HCT116 (cell line): ENCODE data around the gene GRK5. TPM values are rescaled to one million over a fixed set of nuclear protein-coding genes. Genes with fewer than 3 reads are reported as not detected.
A peak's percentile ranks its signal among the peaks of the same experiment; 100 is the strongest.

ENCODE experiments used
- ATAC-seq: fragments of 200-7000 bp; cut with Tn5 transposase; 2 replicates; pipeline ENCODE4 v1.9.1; 2020; ENCODE audit warnings: mild to moderate bottlenecking, moderate library complexity
- BruUV-seq: library from RNA; stranded (reverse); fragments of 400-500 nt; replicated peaks from 2 replicates; lab custom pipeline; 2021; lab: Mats Ljungman, UMichigan
- CTCF ChIA-PET: fragments of 300-600 bp; sonication (Branson Sonifier 250); formaldehyde crosslinking; loops from one replicate; lab custom pipeline; 2021; ENCODE audit warnings: antibody characterized with exemption; lab: Charles Lee
- POLR2A ChIA-PET: fragments of 300-600, 350-600 bp; sonication (Branson Sonifier 250); formaldehyde crosslinking; loops from one replicate; lab custom pipeline; 2021; ENCODE audit warnings: antibody characterized with exemption; lab: Charles Lee
- RAD21 ChIA-PET, 2 experiments: fragments of 300-600 bp; sonication (Branson Sonifier 250); formaldehyde crosslinking; loops; one replicate each; lab custom pipeline; 2023; ENCODE audit warnings: low total read pairs in 2 of 2; ENCODE audit not compliant: uncharacterized antibody in 2 of 2, unreplicated experiment in 2 of 2, low non-redundant PET in 1 of 2; lab: Charles Lee
- DNase-seq: peaks from one replicate; pipeline ENCODE4 v3.0.0-alpha.2; 2010; ENCODE audit warnings: low read depth, low spot score
- H2AFZ ChIP-seq: fragments of 200-600 bp; shearing (Covaris generic), sonication (generic); 2 replicates; pipeline ENCODE4 v1.6.1; 2017; ENCODE audit warnings: low read depth, mixed run types, mixed read lengths, antibody characterized with exemption, low read length; ENCODE audit not compliant: poor library complexity, severe bottlenecking
- H3K27ac ChIP-seq: 2 replicates; pipeline ENCODE4 v1.5.1; 2012; ENCODE audit warnings: low read depth, low read length
- H3K27me3 ChIP-seq: fragments of 200-600 bp; sonication (generic); 2 replicates; pipeline ENCODE4 v1.6.1; 2016; ENCODE audit warnings: mixed run types, low read length, mixed read lengths; ENCODE audit not compliant: insufficient read depth
- H3K36me3 ChIP-seq, 2 experiments: fragments of 200-500 bp in 1 of 2; fragments of 200-600 bp in 1 of 2; sonication (Bioruptor generic) in 1 of 2; sonication (generic) in 1 of 2; 2 replicates each; pipeline versions ENCODE4 v1.5.1 to v1.6.1; 2014 to 2016; ENCODE audit warnings: low read length in 2 of 2, inconsistent platforms in 1 of 2, mixed read lengths in 1 of 2, mixed run types in 1 of 2; ENCODE audit not compliant: insufficient read depth in 2 of 2, control insufficient read depth in 1 of 2
- H3K4me1 ChIP-seq, 2 experiments: fragments of 200-600 bp in 1 of 2; sonication (generic) in 1 of 2; 2 replicates each; pipeline versions ENCODE4 v1.5.1 to v1.6.1; 2012 to 2017; ENCODE audit warnings: low read length in 2 of 2, inconsistent platforms in 1 of 2, mild to moderate bottlenecking in 1 of 2, mixed read lengths in 1 of 2, mixed run types in 1 of 2, moderate library complexity in 1 of 2; ENCODE audit not compliant: insufficient read depth in 2 of 2, control insufficient read depth in 1 of 2
- H3K4me2 ChIP-seq: fragments of 200-600 bp; sonication (generic); 2 replicates; pipeline ENCODE4 v1.6.1; 2017; ENCODE audit warnings: mixed run types, low read length, mixed read lengths
- H3K4me3 ChIP-seq, 2 experiments: fragments of 200-600 bp in 1 of 2; sonication (generic) in 1 of 2; replicated peaks in 1 of 2; 2 replicates each; pipeline ENCODE4 v1.5.1; 2011 to 2016; ENCODE audit warnings: low read length in 2 of 2, control low read depth in 1 of 2, low read depth in 1 of 2, mild to moderate bottlenecking in 1 of 2, mixed read lengths in 1 of 2, mixed run types in 1 of 2
- H3K79me2 ChIP-seq: fragments of 200-600 bp; sonication (generic); 2 replicates; pipeline ENCODE4 v1.6.1; 2017; ENCODE audit warnings: mild to moderate bottlenecking, mixed run types, low read length, moderate library complexity, mixed read lengths; ENCODE audit not compliant: insufficient read depth
- H3K9ac ChIP-seq: fragments of 200-600 bp; sonication (generic); 2 replicates; pipeline ENCODE4 v1.6.1; 2016; ENCODE audit warnings: low read length, mixed read lengths
- H3K9me2 ChIP-seq: fragments of 200-600 bp; sonication (generic), shearing (Covaris generic); 2 replicates; pipeline ENCODE4 v1.6.1; 2017; ENCODE audit warnings: mixed run types, mild to moderate bottlenecking, moderate library complexity; ENCODE audit not compliant: insufficient read depth
- H3K9me3 ChIP-seq, 2 experiments: fragments of 200-500 bp in 1 of 2; fragments of 200-600 bp in 1 of 2; sonication (Bioruptor generic) in 1 of 2; sonication (generic) in 1 of 2; 2 replicates each; pipeline ENCODE4 v1.6.1; 2014 to 2017; ENCODE audit warnings: low read length in 2 of 2, mixed read lengths in 2 of 2, inconsistent platforms in 1 of 2, low read depth in 1 of 2, mild to moderate bottlenecking in 1 of 2, mixed run types in 1 of 2, moderate library complexity in 1 of 2; ENCODE audit not compliant: control insufficient read depth in 1 of 2, insufficient read depth in 1 of 2
- H4K20me1 ChIP-seq: fragments of 200-600 bp; sonication (generic), shearing (Covaris generic); 2 replicates; pipeline ENCODE4 v1.6.1; 2017; ENCODE audit warnings: mixed run types, mild to moderate bottlenecking, moderate library complexity; ENCODE audit not compliant: insufficient read depth
- ATF3 ChIP-seq: IDR thresholded peaks from 2 replicates; pipeline ENCODE4 v1.6.1; 2012
- CEBPB ChIP-seq: IDR thresholded peaks from 2 replicates; pipeline ENCODE4 v1.6.1; 2012; ENCODE audit warnings: low read depth
- EGR1 ChIP-seq: IDR thresholded peaks from 2 replicates; pipeline ENCODE4 v1.6.1; 2012; ENCODE audit warnings: low read depth
- EZH2phosphoT487 ChIP-seq: fragments of 200-600 bp; IDR thresholded peaks from 2 replicates; pipeline ENCODE4 v1.6.1; 2018; ENCODE audit warnings: antibody characterized with exemption, borderline replicate concordance
- POLR2A ChIP-seq: IDR thresholded peaks from 2 replicates; pipeline ENCODE4 v1.7.0; 2011; ENCODE audit warnings: borderline replicate concordance; ENCODE audit not compliant: insufficient read depth, insufficient read length; ENCODE audit errors: extremely low read depth
- RAD21 ChIP-seq: IDR thresholded peaks from 2 replicates; pipeline ENCODE4 v1.6.1; 2012; ENCODE audit warnings: low read depth, mild to moderate bottlenecking
- SRF ChIP-seq: IDR thresholded peaks from 2 replicates; pipeline ENCODE4 v1.6.1; 2012; ENCODE audit warnings: low read depth
- TCF7L2 ChIP-seq: IDR thresholded peaks from 2 replicates; pipeline ENCODE4 v1.7.0; 2011; ENCODE audit warnings: borderline replicate concordance, inconsistent platforms; ENCODE audit not compliant: insufficient read depth, insufficient read length; ENCODE audit errors: extremely low read depth
- YY1 ChIP-seq: IDR thresholded peaks from 2 replicates; pipeline ENCODE4 v1.6.1; 2011; ENCODE audit warnings: low read length, low read depth, moderate library complexity, mild to moderate bottlenecking; ENCODE audit not compliant: insufficient replicate concordance; ENCODE audit errors: extremely low read depth
- intact Hi-C: fragments of 100-400 bp; cut with micrococcal nuclease; formaldehyde crosslinking; loops from 2 replicates; pipeline ENCODE4 v1.10.0; 2022
- total RNA-seq: library from RNA; stranded (reverse); gene quantifications from one replicate; pipeline ENCODE4 v1.2.1, GENCODE V29; 2021; ENCODE audit not compliant: unreplicated experiment
- TF ChIP-seq, protein P1 (sequence below): IDR thresholded peaks from 2 replicates; pipeline ENCODE4 v1.6.1; 2011; ENCODE audit warnings: mild to moderate bottlenecking, low read length, moderate library complexity; ENCODE audit not compliant: insufficient replicate concordance; ENCODE audit errors: extremely low read depth

The GRK5 gene
- total RNA-seq, 1 experiment from 2014 or later = 7.3 TPM

DNA sequence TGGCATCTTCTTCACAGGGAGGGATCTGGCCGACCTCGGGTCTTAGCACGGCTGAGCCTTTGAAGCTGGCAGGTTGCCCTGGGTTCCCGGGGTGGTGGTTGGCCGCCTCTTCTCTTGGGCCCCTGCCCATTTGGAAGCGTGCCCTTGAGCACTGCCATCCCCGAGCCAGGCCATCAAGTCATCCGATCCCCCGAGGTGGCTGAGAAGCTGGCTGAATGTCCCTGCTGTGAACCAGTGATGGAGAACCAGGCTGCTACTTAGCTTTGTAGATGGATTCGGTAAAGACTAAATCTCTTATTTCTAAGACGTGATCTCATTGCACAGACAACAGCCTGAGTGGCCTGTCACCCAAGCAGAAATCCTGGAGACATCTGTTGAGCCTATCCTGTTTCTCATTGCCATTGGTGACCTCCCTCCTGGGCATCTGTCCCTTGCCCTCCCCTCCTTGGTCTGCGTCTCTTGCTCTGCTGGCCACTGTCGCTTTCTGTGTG lies 74.3 kb downstream of the GRK5 start:
- CTCF ChIA-PET = interaction anchor here (0.9 to 1.0 kb wide), 2 partner anchors 10 to 208 kb away, joined by 3 read pairs; no protein-coding TSS in a partner anchor
- BruUV-seq = no TSS peak
- POLR2A ChIA-PET = interaction anchor here (1.0 to 1.2 kb wide), 2 partner anchors 9 to 10 kb away, joined by 3 to 5 read pairs; no protein-coding TSS in a partner anchor
- no peak overlapping the region for H2AFZ ChIP-seq
- no peaks in the 10 kb centered on the region for H3K9me3 ChIP-seq
- no peaks in the 10 kb centered on the region for H4K20me1 ChIP-seq
- H3K27ac ChIP-seq = no peak overlapping the region; the same call in 1 of the 2 replicates
- TF ChIP-seq, protein P1, sequence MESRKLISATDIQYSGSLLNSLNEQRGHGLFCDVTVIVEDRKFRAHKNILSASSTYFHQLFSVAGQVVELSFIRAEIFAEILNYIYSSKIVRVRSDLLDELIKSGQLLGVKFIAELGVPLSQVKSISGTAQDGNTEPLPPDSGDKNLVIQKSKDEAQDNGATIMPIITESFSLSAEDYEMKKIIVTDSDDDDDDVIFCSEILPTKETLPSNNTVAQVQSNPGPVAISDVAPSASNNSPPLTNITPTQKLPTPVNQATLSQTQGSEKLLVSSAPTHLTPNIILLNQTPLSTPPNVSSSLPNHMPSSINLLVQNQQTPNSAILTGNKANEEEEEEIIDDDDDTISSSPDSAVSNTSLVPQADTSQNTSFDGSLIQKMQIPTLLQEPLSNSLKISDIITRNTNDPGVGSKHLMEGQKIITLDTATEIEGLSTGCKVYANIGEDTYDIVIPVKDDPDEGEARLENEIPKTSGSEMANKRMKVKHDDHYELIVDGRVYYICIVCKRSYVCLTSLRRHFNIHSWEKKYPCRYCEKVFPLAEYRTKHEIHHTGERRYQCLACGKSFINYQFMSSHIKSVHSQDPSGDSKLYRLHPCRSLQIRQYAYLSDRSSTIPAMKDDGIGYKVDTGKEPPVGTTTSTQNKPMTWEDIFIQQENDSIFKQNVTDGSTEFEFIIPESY = no peak
- TF ChIP-seq TCF7L2 = peak; percentile 84
- TF ChIP-seq EZH2phosphoT487 = no peak
- TF ChIP-seq, all 23 proteins: peak for 1
- Histone ChIP-seq H3K4me2 (peak overlapping the region; percentile 40), H3K9ac (no peak overlapping the region), H3K9me2 (no peaks in the 10 kb centered on the region), H3K36me3 (no peaks in the 10 kb centered on the region), H3K79me2 (no peaks in the 10 kb centered on the region), H3K4me1 (peaks cover 15 to 29% of the 10 kb centered on the region in 2 experiments), H3K27me3 (no peaks in the 10 kb centered on the region), H3K4me3 (no peak overlapping the region)
- DNase-seq (no peak), ATAC-seq (peak; percentile 68)
- RAD21 ChIA-PET = no interaction called here
- intact Hi-C loops = no loop called here

DNA sequence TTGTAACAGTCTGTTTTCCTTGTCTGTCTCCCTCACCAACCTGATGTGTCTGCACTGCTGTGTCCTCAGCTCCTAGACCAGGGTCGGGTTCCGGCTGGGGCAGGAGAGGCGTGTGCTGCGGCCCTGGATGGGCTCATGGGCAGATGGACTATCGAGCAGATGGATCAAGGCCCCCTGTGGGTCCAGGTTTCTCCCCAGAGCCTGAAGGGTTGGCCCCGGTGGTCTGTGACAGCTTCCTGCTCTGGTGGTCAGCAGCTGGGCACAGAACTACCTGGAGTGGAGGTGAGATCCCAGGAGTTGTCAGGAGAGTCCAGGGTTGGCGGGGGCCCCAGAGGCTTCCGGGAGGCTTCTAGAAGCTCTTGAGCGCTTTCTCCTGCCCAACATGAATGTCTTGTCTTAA lies 75.1 kb downstream of the GRK5 start:
- Histone ChIP-seq H3K79me2 (no peaks in the 10 kb centered on the region), H3K9ac (no peak overlapping the region), H3K27me3 (no peaks in the 10 kb centered on the region), H3K4me3 (no peak overlapping the region), H2AFZ (no peak overlapping the region), H3K9me2 (no peaks in the 10 kb centered on the region), H4K20me1 (no peaks in the 10 kb centered on the region), H3K36me3 (no peaks in the 10 kb centered on the region), H3K27ac (no peak overlapping the region; the same call in 1 of the 2 replicates), H3K9me3 (no peaks in the 10 kb centered on the region), H3K4me1 (peaks cover 15 to 29% of the 10 kb centered on the region in 2 experiments), H3K4me2 (no peak overlapping the region)
- ATAC-seq (no peak), DNase-seq (no peak)
- BruUV-seq = no TSS peak
- POLR2A ChIA-PET = interaction anchor here (1.0 to 1.3 kb wide), 3 partner anchors 8 to 11 kb away, joined by 3 to 5 read pairs (median 4); no protein-coding TSS in a partner anchor
- CTCF ChIA-PET = interaction anchor here (0.9 to 1.0 kb wide), 2 partner anchors 11 to 207 kb away, joined by 3 read pairs; no protein-coding TSS in a partner anchor
- intact Hi-C loops = no loop called here
- RAD21 ChIA-PET = no interaction called here
- TF ChIP-seq RAD21 = no peak
- no peak for TF ChIP-seq ATF3
- TF ChIP-seq EGR1 = no peak
- no peak for TF ChIP-seq CEBPB
- no peak for TF ChIP-seq SRF
- TF ChIP-seq, protein P1 = no peak
- TF ChIP-seq YY1 = no peak
- TF ChIP-seq POLR2A = no peak
